DOHH2 (cell line): ENCODE measurements around the gene DMD.

Source experiments
- H3F3A ChIP-seq: fragments of 200-600 bp; sonication (generic), shearing (Covaris generic); 2 replicates; pipeline ENCODE4 v1.6.0; 2016; ENCODE audit warnings: antibody characterized with exemption, mild to moderate bottlenecking; ENCODE audit not compliant: control insufficient read depth, insufficient read depth
- H3K27ac ChIP-seq: fragments of 200-600 bp; sonication (generic); 2 replicates; pipeline ENCODE4 v1.5.1; 2014; ENCODE audit warnings: low read depth, mild to moderate bottlenecking, low read length, moderate library complexity
- H3K27me3 ChIP-seq: fragments of 200-600 bp; sonication (generic); 2 replicates; pipeline ENCODE4 v1.6.1; 2014; ENCODE audit warnings: mild to moderate bottlenecking, low read length, mixed read lengths; ENCODE audit not compliant: control insufficient read depth
- H3K36me3 ChIP-seq: fragments of 200-600 bp; sonication (generic); 2 replicates; pipeline ENCODE4 v1.6.1; 2014; ENCODE audit warnings: mild to moderate bottlenecking, low read length, moderate library complexity, mixed read lengths; ENCODE audit not compliant: control insufficient read depth
- H3K4me1 ChIP-seq: fragments of 200-600 bp; sonication (generic); 2 replicates; pipeline ENCODE4 v1.6.1; 2014; ENCODE audit warnings: mild to moderate bottlenecking, low read length, mixed read lengths; ENCODE audit not compliant: control insufficient read depth
- H3K4me2 ChIP-seq: fragments of 200-600 bp; sonication (generic); 2 replicates; pipeline ENCODE4 v1.6.0; 2014; ENCODE audit warnings: mild to moderate bottlenecking, low read length, moderate library complexity
- H3K4me3 ChIP-seq: fragments of 200-600 bp; sonication (generic); 2 replicates; pipeline ENCODE4 v1.5.1; 2014; ENCODE audit warnings: mild to moderate bottlenecking, low read length, mixed read lengths
- H3K79me2 ChIP-seq: fragments of 200-600 bp; sonication (generic); 2 replicates; pipeline ENCODE4 v1.6.1; 2014; ENCODE audit warnings: mild to moderate bottlenecking, low read length, mixed read lengths; ENCODE audit not compliant: control insufficient read depth
- H3K9me2 ChIP-seq: fragments of 200-600 bp; sonication (generic); replicated peaks from 2 replicates; pipeline ENCODE4 v1.6.1; 2014; ENCODE audit warnings: mild to moderate bottlenecking, low read length, mixed read lengths; ENCODE audit not compliant: control insufficient read depth
- H3K9me3 ChIP-seq: fragments of 200-600 bp; sonication (generic); 2 replicates; pipeline ENCODE4 v1.6.1; 2014; ENCODE audit warnings: antibody characterized with exemption, low read length, mixed read lengths; ENCODE audit not compliant: control insufficient read depth, insufficient read depth
- H4K20me1 ChIP-seq: fragments of 200-600 bp; sonication (generic); 2 replicates; pipeline ENCODE4 v1.6.0; 2014; ENCODE audit warnings: low read depth, mild to moderate bottlenecking, antibody characterized with exemption, low read length, moderate library complexity; ENCODE audit not compliant: control insufficient read depth, insufficient read depth
- EZH2phosphoT487 ChIP-seq: fragments of 200-600 bp; sonication (generic); IDR thresholded peaks from 2 replicates; pipeline ENCODE4 v1.6.1; 2017; ENCODE audit warnings: borderline replicate concordance, mild to moderate bottlenecking, antibody characterized with exemption, low read length, moderate library complexity, mixed read lengths
- TF ChIP-seq, protein P1 (sequence below): fragments of 200-600 bp; sonication (generic); IDR thresholded peaks from one replicate; pipeline ENCODE4 v1.5.1; 2014; ENCODE audit warnings: antibody characterized with exemption, mild to moderate bottlenecking, low read depth, low read length; ENCODE audit not compliant: poor library complexity, severe bottlenecking

DMD gene

DNA sequence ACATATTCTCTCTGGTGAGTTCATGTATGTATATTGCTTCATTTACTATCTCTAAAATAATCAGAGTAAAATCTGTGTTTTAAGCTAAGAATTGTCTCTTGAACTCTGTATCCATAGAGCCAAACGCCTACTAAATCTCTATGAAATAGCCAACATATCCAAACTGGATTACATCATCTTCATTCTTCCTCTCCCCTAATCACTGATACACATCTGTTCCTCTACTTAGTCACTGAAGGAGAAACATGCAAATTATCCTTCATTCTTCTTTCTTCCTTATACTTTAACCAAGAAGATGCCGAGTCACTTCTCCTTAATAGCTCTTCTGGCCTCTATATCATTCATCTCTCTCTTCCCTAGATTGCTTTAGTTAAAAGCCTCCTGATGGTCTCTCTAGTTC lies 1509.1 kb downstream of the DMD start:
- Histone ChIP-seq H3K27ac (no peak overlapping the region), H3K9me3 (no peaks in the 10 kb centered on the region), H4K20me1 (no peaks in the 10 kb centered on the region), H3K4me1 (no peaks in the 10 kb centered on the region), H3K4me2 (no peak overlapping the region), H3K79me2 (no peaks in the 10 kb centered on the region), H3F3A (no peaks in the 10 kb centered on the region), H3K27me3 (no peaks in the 10 kb centered on the region), H3K9me2 (no peaks in the 10 kb centered on the region), H3K4me3 (no peak overlapping the region), H3K36me3 (no peaks in the 10 kb centered on the region)
- TF ChIP-seq, protein P1, sequence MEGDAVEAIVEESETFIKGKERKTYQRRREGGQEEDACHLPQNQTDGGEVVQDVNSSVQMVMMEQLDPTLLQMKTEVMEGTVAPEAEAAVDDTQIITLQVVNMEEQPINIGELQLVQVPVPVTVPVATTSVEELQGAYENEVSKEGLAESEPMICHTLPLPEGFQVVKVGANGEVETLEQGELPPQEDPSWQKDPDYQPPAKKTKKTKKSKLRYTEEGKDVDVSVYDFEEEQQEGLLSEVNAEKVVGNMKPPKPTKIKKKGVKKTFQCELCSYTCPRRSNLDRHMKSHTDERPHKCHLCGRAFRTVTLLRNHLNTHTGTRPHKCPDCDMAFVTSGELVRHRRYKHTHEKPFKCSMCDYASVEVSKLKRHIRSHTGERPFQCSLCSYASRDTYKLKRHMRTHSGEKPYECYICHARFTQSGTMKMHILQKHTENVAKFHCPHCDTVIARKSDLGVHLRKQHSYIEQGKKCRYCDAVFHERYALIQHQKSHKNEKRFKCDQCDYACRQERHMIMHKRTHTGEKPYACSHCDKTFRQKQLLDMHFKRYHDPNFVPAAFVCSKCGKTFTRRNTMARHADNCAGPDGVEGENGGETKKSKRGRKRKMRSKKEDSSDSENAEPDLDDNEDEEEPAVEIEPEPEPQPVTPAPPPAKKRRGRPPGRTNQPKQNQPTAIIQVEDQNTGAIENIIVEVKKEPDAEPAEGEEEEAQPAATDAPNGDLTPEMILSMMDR: no peak
- no peak for TF ChIP-seq EZH2phosphoT487

DNA sequence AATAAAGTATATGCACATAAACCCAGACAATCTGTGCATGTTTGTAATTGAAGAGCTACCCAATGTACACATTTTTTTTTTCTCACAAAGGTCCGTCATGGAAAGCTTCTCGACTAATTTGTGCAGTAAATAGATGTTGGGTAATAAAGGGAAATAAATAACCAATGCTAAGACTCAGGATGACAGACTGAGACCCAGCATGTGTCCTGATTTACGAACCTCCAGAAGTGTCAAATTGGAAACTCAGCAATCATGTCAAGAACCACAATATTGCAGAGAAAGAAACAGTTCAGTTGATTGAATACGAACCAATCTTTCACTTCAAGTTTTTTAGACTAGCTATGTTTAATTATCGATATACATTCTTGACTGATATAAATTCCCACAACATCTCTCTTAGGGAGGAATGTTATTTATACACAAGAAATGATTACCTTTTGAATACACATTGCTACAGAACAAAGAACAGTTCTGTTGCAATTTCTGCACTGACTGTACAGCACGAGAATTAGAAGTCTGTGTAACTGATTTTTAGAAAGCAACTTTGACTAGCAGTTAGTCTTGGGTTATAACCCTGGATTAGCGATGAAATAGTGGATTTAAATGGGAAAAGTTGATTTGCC lies 1513.9 kb downstream of the DMD start:
- H3K36me3 ChIP-seq: no peaks in the 10 kb centered on the region
- no peaks in the 10 kb centered on the region for H3K9me3 ChIP-seq
- H3K9me2 ChIP-seq: no peaks in the 10 kb centered on the region
- no peaks in the 10 kb centered on the region for H3F3A ChIP-seq
- H4K20me1 ChIP-seq: no peaks in the 10 kb centered on the region
- no peaks in the 10 kb centered on the region for H3K79me2 ChIP-seq
- H3K27me3 ChIP-seq: no peaks in the 10 kb centered on the region
- no peaks in the 10 kb centered on the region for H3K4me1 ChIP-seq
- no peak overlapping the region for H3K4me2 ChIP-seq
- H3K4me3 ChIP-seq: no peak overlapping the region
- TF ChIP-seq, protein P1: no peak
- no peak for TF ChIP-seq EZH2phosphoT487
- H3K27ac ChIP-seq: no peak overlapping the region

DNA sequence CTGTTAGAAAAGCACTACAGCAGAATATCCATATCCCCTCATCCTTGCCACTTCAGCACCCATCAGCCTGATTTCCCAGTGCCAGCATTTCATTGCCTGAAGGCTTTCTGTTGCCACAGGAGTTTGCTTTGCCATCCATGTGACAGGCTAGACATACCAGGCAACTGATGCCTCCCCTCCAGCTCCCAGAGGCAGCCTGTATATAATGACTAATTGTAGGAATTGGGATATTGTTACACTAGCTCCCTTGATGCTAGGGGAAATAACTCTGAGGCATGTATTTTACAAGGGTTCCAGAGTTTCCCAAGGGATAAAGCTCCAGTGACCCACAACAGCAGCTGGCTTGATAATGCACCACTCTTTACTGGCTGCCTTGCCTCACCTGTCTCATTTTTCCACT lies 1531.5 kb downstream of the DMD start:
- Histone ChIP-seq H4K20me1 (no peaks in the 10 kb centered on the region), H3F3A (no peaks in the 10 kb centered on the region), H3K9me3 (no peaks in the 10 kb centered on the region), H3K27me3 (no peaks in the 10 kb centered on the region), H3K9me2 (no peaks in the 10 kb centered on the region), H3K79me2 (no peaks in the 10 kb centered on the region), H3K4me2 (no peak overlapping the region), H3K36me3 (no peaks in the 10 kb centered on the region), H3K27ac (no peak overlapping the region), H3K4me1 (no peaks in the 10 kb centered on the region), H3K4me3 (no peak overlapping the region)
- no peak for TF ChIP-seq EZH2phosphoT487
- TF ChIP-seq, protein P1: no peak
